CD4-positive, alpha-beta T cell treated with Interleukin-12 subunit alpha and Interleukin-12 subunit beta, for 1 hour (primary cell): Measurements from ENCODE around the gene GLMP.

Experiments
- DNase-seq: peaks from one replicate; pipeline ENCODE4 v3.0.0-alpha.2; 2020

GLMP gene

DNA sequence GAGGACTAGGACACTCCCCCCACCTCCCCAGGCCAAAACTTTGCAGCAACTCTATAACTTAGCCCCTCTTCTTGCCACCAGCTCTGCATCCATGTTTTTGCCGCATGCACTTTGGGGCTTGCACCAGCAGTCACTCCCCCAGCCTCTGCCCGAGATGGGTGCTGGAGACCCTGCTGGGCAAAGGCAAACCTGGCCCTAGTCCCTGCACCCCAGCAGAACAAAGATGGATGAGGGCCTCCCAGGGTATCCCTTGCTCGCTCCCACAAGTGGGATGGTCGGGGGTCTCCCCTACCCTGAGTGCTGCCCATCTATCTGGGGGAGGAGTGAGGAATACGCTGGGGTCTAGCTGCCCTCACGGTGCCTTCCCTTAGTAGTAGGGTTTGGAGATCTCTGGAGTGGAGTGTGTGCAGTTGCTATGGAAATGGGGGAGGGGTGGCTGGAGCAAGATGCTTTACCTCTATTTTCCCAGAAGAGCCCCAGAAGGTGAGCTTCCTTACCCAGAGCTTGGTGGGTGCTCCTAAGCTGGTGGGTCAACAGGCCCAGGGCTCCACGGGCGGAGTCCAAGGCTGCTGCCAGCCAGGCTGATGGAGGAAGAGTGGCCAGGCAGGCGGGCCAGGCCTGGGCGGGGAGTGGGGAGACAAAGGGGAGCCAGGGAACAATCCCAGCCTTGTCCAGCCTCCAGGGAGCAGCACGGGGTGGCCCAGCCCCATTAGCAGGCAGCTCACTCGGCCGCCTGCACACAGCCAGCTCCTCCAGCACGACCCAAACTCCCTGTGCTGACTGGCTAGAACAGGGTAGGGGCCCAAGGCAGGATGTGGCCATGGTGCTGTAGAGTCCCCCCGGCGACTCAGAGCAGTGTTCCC, 47.8 kb downstream of the GLMP start, which contains the start of gene PAQR6:
PAQR6 (minus strand) TSS at position 597 of the 863 bp plus-strand sequence. CDS start 1,325 bp downstream, outside the sequence.
- DNase-seq: no peak

DNA sequence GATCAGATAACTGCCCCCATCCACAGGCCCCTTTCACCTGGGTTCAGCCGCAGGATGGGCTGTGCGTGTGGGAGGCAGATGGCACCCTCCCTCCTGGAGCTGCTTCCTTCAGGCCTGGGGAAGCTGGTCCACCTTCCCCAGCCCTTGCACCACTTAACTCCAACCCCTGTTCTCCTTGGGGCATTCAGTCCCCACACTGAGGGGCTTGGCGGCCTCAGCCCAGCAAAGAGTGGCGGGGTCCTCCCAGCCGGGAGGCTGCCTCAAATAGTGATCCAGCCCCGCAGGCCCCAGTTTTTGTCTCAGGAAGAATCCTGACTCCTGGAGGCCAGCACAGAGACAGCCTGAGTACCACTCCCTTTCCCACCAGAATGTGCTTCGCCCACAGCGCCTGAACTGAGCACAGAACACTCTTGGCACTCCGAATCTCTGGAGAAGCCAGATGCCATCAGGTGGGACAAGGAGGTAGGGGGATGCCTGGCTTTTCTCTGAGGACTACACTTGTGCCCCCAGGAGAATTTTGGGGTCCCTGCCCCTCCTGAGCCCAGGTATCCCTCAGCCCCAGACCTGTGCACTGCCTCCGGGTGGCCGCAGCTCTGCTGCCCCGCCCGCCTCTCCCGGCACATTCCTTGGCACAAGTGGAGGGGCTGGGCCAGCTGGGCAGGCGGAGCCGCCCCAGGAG, 48.6 kb downstream of the GLMP start:
- DNase-seq: no peak

DNA sequence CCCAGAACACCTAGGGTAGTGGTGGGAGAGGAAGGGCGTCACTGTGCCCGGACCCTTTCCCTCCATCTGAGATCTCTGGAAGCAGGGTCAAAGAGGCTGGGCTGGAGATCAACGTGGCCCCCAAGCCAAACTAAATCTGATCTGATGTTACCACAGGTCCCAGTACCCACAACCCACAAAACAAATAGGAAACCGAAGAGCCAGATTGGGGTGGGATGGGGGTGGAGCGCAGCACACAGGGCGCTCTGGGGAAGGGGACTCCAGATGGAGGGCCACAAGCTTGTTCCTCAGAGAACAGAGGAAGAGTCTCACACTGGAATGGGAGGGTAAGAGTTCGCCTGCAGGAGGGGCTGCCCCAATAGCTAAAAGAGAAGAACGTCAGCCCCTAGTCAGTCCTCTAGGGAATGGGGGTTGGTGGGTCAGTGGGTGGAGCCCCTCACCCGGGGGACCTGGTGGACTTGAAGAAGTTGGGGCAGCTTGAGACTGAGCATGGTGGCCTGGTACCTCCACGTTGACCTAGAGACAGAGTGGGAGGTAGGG, 49.2 kb downstream of the GLMP start:
- DNase-seq: no peak

DNA sequence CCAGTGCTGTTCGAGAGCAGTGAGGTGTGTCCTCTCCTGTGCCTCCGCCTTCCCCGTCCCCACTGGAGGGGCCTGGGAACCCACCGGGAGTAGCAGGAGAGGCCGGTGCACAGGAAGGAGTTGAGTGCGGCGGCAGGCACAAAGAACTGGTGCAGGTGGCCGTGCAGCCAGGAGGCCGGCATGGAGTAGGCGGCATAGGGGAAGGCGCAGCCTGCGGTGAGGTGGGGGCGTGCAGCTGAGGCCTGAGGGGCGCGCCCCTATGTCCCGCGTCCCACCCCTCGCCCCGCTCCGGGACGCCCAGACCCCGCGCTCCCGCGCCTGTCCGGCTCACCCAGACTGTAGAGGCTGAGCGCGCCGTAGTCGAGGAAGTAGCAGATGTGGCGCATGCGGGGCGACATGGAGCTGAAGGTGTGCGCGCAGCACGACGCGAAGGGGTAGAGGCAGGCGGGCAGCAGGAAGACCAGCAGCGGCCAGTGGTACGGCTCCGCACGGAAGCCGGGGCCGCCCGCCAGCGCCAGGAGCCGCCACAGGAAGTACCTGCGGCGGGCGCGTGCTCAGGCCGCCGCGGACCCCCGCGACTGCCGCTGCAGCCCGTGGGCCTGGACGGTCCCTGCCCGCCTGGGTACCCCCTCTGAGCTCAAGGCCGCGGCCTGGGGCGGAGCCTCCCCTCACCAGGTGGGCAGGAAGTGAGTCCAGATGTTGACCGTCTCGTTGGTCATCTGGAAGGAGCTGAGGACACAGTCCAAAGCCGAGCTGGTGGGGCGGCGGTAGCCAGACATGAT, 49.8 kb downstream of the GLMP start:
- DNase-seq: peak; percentile 42

DNA sequence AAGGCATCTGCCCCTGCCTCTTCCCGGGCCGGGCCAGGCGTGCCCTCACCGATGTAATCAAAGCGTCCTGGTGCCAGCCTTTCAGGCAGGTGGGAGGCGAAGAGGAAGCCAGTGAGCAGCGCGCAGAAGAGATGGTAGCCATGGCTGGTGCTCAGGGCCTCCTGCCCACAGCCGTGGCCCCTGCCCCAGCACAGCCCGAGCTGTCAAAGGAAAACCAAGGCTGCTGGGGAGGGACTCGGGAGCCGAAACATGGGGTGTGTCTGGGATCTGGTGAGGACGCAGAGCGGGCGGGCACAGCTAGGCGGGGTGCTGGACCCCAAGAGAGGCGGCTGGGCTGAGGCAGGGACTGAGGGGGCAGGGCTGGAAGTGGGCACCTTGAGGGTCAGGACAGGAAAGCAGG, 50.8 kb downstream of the GLMP start:
- DNase-seq: no peak

DNA sequence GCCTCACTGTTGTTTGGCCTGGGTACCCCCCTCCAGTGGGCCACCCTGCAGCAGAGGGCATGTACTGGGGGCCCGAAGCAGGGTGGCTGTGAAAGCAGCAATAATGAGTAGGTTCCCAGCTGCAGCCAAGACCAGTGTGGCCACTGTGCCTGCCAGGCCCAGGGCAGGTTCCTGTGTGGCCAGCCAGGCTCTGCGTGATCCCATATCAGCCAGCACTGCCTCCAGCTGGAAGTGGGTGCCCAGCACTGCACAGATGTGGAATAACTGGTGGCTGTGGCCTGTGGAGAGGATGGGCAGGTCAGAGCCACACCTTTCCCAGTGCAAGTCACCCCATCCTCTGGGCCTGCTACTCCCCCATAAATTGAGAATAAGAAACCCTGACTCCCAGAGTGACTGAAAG, 51.4 kb downstream of the GLMP start:
- no peak for DNase-seq

DNA sequence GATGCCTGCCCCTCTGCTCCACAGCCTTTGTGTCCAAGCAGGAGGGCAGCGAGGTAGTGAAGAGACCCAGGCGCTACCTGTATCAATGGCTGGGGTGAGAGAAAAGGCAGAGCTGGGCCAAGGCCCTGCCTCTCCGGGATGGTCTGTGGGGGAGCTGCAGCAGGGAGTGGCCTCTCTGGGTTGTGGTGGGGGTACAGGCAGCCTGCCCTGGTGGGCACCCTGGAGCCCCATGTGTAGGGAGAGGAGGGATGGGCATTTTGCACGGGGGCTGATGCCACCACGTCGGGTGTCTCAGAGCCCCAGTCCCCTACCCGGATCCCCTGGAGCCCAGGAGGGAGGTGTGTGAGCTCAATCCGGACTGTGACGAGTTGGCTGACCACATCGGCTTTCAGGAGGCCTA, 52.7 kb downstream of the GLMP start:
- no peak for DNase-seq
